SK-N-SH treated with all-trans-retinoic acid at 6 μM for 48 hours (cell line): ENCODE measurements around the gene SLC26A9.
"Not testable (repeated sequence)": the region's sequence is repeated elsewhere in the genome, so short reads cannot be mapped to it uniquely, and the experiment has no call there.

ENCODE experiments used
- ATAC-seq: fragments of 200-7000 bp; cut with Tn5 transposase; 3 replicates; pipeline ENCODE4 v1.9.1; 2020; ENCODE audit warnings: mild to moderate bottlenecking, moderate library complexity
- ARNTL ChIP-seq: fragments of 450-650 bp; formaldehyde crosslinking; IDR thresholded peaks from 2 replicates; pipeline ENCODE4 v1.5.0; 2020; ENCODE audit warnings: low read depth, mild to moderate bottlenecking, moderate library complexity, borderline replicate concordance
- BACH2 ChIP-seq: fragments of 250-450 bp; sonication (Bioruptor Pico); IDR thresholded peaks from 2 replicates; pipeline ENCODE4 v1.9.0; 2021; ENCODE audit warnings: mild to moderate bottlenecking, borderline replicate concordance
- CREB5 ChIP-seq: fragments of 250-450 bp; sonication (Bioruptor Pico); IDR thresholded peaks from 2 replicates; pipeline ENCODE4 v1.5.1; 2020; ENCODE audit warnings: low read depth, mild to moderate bottlenecking, moderate library complexity
- CSDC2 ChIP-seq: fragments of 250-450 bp; sonication (Bioruptor Pico); IDR thresholded peaks from 2 replicates; pipeline ENCODE4 v1.5.0; 2020; ENCODE audit warnings: mild to moderate bottlenecking, moderate library complexity
- CSRNP3 ChIP-seq: fragments of 250-450 bp; sonication (Bioruptor Pico); IDR thresholded peaks from 2 replicates; pipeline ENCODE4 v1.5.1; 2021; ENCODE audit warnings: mild to moderate bottlenecking, moderate library complexity
- GLIS3 ChIP-seq: fragments of 250-450 bp; sonication (Bioruptor Pico); IDR thresholded peaks from 2 replicates; pipeline ENCODE4 v1.5.0; 2020; ENCODE audit warnings: mild to moderate bottlenecking, moderate library complexity
- ISL1 ChIP-seq: fragments of 250-450 bp; sonication (Bioruptor Pico); IDR thresholded peaks from 2 replicates; pipeline ENCODE4 v2.1.2; 2022; ENCODE audit warnings: mild to moderate bottlenecking, moderate library complexity
- OSR1 ChIP-seq: fragments of 250-450 bp; sonication (Bioruptor Pico); IDR thresholded peaks from 2 replicates; pipeline ENCODE4 v1.8.0; 2022; ENCODE audit warnings: moderate library complexity, mild to moderate bottlenecking, inconsistent platforms
- PPARA ChIP-seq: fragments of 250-450 bp; sonication (Bioruptor Pico); IDR thresholded peaks from 2 replicates; pipeline ENCODE4 v1.5.0; 2020; ENCODE audit warnings: mild to moderate bottlenecking, borderline replicate concordance
- RARB ChIP-seq: fragments of 250-450 bp; sonication (Bioruptor Pico); IDR thresholded peaks from 2 replicates; pipeline ENCODE4 v1.8.0; 2021; ENCODE audit warnings: mild to moderate bottlenecking, moderate library complexity
- SNAI2 ChIP-seq: fragments of 250-450 bp; sonication (Bioruptor Pico); IDR thresholded peaks from 2 replicates; pipeline ENCODE4 v1.5.0; 2020; ENCODE audit warnings: mild to moderate bottlenecking, moderate library complexity
- TCF4 ChIP-seq: fragments of 250-450 bp; sonication (Bioruptor Pico); IDR thresholded peaks from 2 replicates; pipeline ENCODE4 v1.8.0; 2021; ENCODE audit warnings: mild to moderate bottlenecking, moderate library complexity, borderline replicate concordance
- TOX ChIP-seq: fragments of 250-450 bp; sonication (Bioruptor Pico); IDR thresholded peaks from 2 replicates; pipeline ENCODE4 v1.8.0; 2021; ENCODE audit warnings: mild to moderate bottlenecking, moderate library complexity, borderline replicate concordance
- ZFP3 ChIP-seq: fragments of 250-450 bp; sonication (Bioruptor Pico); IDR thresholded peaks from 2 replicates; pipeline ENCODE4 v1.5.0; 2020; ENCODE audit warnings: mild to moderate bottlenecking, moderate library complexity
- ZFP30 ChIP-seq: fragments of 450-650 bp; formaldehyde crosslinking; IDR thresholded peaks from 2 replicates; pipeline ENCODE4 v1.5.0; 2022; ENCODE audit warnings: mild to moderate bottlenecking, moderate library complexity
- ZNF565 ChIP-seq: fragments of 450-650 bp; formaldehyde crosslinking; conservative IDR thresholded peaks from 2 replicates; pipeline ENCODE4 v1.5.0; 2020; ENCODE audit warnings: low read depth, mild to moderate bottlenecking, moderate library complexity
- ZNF70 ChIP-seq: fragments of 450-650 bp; formaldehyde crosslinking; IDR thresholded peaks from 2 replicates; pipeline ENCODE4 v1.5.0; 2020; ENCODE audit warnings: mild to moderate bottlenecking, moderate library complexity
- ZNF8 ChIP-seq: fragments of 450-650 bp; formaldehyde crosslinking; IDR thresholded peaks from 2 replicates; pipeline ENCODE4 v1.5.0; 2020; ENCODE audit warnings: mild to moderate bottlenecking, moderate library complexity
- TF ChIP-seq, protein P1 (sequence below): fragments of 250-450 bp; sonication (Bioruptor Pico); IDR thresholded peaks from 2 replicates; pipeline ENCODE4 v1.8.0; 2020; ENCODE audit warnings: mild to moderate bottlenecking, moderate library complexity, borderline replicate concordance
- TF ChIP-seq, protein P2 (sequence below): fragments of 250-450 bp; sonication (Bioruptor Pico); IDR thresholded peaks from 2 replicates; pipeline ENCODE4 v1.5.0; 2020; ENCODE audit warnings: mild to moderate bottlenecking, moderate library complexity
- TF ChIP-seq, protein P3 (sequence below): fragments of 250-450 bp; sonication (Bioruptor Pico); IDR thresholded peaks from 2 replicates; pipeline ENCODE4 v1.8.0; 2021; ENCODE audit warnings: low read depth, mild to moderate bottlenecking, moderate library complexity, borderline replicate concordance

Gene SLC26A9

DNA sequence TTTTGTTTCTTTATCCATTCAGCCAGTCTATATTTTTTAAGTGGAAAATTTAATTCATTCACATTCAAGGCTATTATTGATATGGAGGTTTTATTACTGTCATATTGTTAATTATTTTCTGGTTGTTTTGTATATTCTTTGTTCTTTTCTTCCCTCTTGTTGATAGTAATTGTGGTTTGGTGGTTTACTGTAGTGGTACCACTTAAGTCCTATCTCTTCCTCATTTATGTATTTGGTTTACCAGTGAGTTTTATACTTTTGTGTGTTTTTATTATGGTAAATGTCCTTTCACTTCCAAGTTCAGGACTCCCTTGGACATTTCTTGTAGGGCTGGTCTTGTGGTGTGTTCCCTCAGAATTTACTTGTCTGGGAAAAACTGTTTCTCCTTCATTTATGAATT is 65.2 kb downstream of the SLC26A9 start:
- no peak for ATAC-seq

DNA sequence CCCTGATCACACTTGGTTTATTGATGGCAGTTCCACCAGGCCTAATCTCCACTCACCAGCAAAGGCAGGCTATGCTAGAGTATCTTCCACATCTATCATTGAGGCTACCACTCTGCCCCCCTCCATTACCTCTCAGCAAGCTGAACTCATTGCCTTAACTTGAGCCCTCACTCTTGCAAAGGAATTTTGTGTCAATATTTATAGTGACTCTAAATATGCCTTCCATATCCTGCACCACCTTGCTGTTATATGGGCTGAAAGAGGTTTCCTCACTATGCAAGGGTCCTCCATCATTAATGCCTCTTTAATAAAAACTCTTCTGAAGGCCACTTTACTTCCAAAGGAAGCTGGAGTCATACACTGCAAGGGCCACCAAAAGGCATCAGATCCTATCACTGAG is 70.1 kb downstream of the SLC26A9 start:
- not testable (repeated sequence) for ATAC-seq

More for the DNA sequence above, 65.2 kb downstream of the SLC26A9 start:
- TF ChIP-seq CREB5 (CRISPR knock-in tag) (no peak), PPARA (CRISPR knock-in tag) (no peak), OSR1 (CRISPR knock-in tag) (no peak), CSRNP3 (no peak), SNAI2 (CRISPR knock-in tag) (no peak), ZFP30 (CRISPR knock-in tag) (no peak), ZNF565 (CRISPR knock-in tag) (no peak), TOX (CRISPR knock-in tag) (no peak), BACH2 (no peak), ZNF70 (CRISPR knock-in tag) (no peak)
- TF ChIP-seq, all 23 proteins: peak for 0

- no peak for ATAC-seq
- TF ChIP-seq ZNF8 (CRISPR knock-in tag) (no peak), TOX (CRISPR knock-in tag) (no peak), ZFP3 (no peak), TCF4 (CRISPR knock-in tag) (no peak), ZNF70 (CRISPR knock-in tag) (no peak), RARB (CRISPR knock-in tag) (no peak), ZNF565 (CRISPR knock-in tag) (no peak), BACH2 (no peak), PPARA (CRISPR knock-in tag) (no peak), SNAI2 (CRISPR knock-in tag) (no peak), CSDC2 (CRISPR knock-in tag) (no peak), ISL1 (CRISPR knock-in tag) (no peak), OSR1 (CRISPR knock-in tag) (no peak), GLIS3 (CRISPR knock-in tag) (no peak), ARNTL (CRISPR knock-in tag) (no peak)
- TF ChIP-seq, protein P1, sequence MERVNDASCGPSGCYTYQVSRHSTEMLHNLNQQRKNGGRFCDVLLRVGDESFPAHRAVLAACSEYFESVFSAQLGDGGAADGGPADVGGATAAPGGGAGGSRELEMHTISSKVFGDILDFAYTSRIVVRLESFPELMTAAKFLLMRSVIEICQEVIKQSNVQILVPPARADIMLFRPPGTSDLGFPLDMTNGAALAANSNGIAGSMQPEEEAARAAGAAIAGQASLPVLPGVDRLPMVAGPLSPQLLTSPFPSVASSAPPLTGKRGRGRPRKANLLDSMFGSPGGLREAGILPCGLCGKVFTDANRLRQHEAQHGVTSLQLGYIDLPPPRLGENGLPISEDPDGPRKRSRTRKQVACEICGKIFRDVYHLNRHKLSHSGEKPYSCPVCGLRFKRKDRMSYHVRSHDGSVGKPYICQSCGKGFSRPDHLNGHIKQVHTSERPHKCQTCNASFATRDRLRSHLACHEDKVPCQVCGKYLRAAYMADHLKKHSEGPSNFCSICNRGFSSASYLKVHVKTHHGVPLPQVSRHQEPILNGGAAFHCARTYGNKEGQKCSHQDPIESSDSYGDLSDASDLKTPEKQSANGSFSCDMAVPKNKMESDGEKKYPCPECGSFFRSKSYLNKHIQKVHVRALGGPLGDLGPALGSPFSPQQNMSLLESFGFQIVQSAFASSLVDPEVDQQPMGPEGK (CRISPR knock-in tag), result no peak
- TF ChIP-seq, protein P2, sequence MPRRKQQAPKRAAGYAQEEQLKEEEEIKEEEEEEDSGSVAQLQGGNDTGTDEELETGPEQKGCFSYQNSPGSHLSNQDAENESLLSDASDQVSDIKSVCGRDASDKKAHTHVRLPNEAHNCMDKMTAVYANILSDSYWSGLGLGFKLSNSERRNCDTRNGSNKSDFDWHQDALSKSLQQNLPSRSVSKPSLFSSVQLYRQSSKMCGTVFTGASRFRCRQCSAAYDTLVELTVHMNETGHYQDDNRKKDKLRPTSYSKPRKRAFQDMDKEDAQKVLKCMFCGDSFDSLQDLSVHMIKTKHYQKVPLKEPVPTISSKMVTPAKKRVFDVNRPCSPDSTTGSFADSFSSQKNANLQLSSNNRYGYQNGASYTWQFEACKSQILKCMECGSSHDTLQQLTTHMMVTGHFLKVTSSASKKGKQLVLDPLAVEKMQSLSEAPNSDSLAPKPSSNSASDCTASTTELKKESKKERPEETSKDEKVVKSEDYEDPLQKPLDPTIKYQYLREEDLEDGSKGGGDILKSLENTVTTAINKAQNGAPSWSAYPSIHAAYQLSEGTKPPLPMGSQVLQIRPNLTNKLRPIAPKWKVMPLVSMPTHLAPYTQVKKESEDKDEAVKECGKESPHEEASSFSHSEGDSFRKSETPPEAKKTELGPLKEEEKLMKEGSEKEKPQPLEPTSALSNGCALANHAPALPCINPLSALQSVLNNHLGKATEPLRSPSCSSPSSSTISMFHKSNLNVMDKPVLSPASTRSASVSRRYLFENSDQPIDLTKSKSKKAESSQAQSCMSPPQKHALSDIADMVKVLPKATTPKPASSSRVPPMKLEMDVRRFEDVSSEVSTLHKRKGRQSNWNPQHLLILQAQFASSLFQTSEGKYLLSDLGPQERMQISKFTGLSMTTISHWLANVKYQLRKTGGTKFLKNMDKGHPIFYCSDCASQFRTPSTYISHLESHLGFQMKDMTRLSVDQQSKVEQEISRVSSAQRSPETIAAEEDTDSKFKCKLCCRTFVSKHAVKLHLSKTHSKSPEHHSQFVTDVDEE, result no peak
- TF ChIP-seq, protein P3, sequence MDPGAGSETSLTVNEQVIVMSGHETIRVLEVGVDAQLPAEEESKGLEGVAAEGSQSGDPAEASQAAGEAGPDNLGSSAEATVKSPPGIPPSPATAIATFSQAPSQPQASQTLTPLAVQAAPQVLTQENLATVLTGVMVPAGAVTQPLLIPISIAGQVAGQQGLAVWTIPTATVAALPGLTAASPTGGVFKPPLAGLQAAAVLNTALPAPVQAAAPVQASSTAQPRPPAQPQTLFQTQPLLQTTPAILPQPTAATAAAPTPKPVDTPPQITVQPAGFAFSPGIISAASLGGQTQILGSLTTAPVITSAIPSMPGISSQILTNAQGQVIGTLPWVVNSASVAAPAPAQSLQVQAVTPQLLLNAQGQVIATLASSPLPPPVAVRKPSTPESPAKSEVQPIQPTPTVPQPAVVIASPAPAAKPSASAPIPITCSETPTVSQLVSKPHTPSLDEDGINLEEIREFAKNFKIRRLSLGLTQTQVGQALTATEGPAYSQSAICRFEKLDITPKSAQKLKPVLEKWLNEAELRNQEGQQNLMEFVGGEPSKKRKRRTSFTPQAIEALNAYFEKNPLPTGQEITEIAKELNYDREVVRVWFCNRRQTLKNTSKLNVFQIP (CRISPR knock-in tag), result no peak
- TF ChIP-seq, all 23 proteins: peak for 0
Measured at GRCh38 chr1:205870236-205870635, 73.0 kb downstream of the SLC26A9 start.
